ENCODE results near the gene PIM1. TPM values are rescaled to one million over a fixed set of nuclear protein-coding genes. Genes with fewer than 3 reads are reported as not detected.
A peak's percentile ranks its signal among the peaks of the same experiment; 100 is the strongest.

PIM1 gene
- total and polyA plus RNA-seq, 9 of the 15 experiments (the other 6 are each of a cell fraction or from before 2014, with no cell fraction given) = 19.0 to 789 (median 212) TPM

DNA sequence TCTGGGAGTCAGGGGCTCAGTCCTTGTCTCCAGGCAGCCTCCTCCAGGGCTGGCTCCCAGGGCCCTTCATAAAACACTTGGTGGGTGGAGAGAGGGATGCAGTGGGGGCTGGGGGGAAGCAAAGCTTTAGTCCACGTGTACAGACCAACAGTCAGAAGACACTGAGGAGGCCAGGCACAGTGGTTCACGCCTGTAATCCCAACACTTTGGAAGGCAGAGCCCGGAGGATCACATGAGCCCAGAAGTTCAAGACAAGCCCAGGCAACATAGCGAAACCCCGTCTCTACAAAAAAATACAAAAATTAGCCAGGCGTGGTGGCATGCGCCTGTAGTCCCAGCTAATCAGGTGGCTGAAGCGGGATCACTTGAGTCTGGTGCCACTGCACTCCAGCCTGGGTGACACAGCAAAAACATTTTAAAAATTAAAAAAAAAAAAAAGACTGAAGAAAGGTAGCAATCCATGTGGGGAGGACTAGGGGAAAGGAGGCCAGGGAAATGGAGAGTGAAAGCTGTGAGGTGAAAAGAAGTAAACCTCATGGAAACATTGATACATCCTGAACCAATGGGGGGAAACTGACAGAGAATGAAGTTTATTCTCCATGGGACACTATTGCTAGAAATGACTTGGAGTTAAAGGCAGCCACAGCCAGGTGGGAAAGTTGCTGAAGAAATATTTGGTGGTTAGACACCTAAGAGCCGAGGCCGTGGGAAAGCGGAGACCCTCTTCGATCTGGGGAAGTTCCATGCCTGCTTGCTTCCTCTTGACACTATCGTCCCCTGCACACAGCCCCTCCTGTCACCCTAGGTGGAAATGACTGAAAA lies 35.4 kb downstream of the PIM1 start (continued):
- TF ChIP-seq TEAD4 (IDR thresholded peaks at IDR 0.05; ENCODE audit: low read length) = no peak
- TF ChIP-seq TEAD4 (CRISPR knock-in tag; IDR thresholded peaks at IDR 0.05; ENCODE audit: borderline replicate concordance) = no peak
- no peak for TF ChIP-seq ZBTB8A (IDR thresholded peaks at IDR 0.05; ENCODE audit: partially characterized antibody)
- TF ChIP-seq YY1 (IDR thresholded peaks at IDR 0.05; ENCODE audit: borderline replicate concordance in 1 of 3, control insufficient read depth in 1 of 3, extremely low read depth in 1 of 3, insufficient read depth in 3 of 3, insufficient read length in 1 of 3, insufficient replicate concordance in 2 of 3, low read depth in 1 of 3, low read length in 2 of 3) = no peak
- peak; percentile 70; the same call in 1 of the 2 replicates for TF ChIP-seq ZNF583 (CRISPR knock-in tag; IDR thresholded peaks at IDR 0.05)
- TF ChIP-seq, protein P1, sequence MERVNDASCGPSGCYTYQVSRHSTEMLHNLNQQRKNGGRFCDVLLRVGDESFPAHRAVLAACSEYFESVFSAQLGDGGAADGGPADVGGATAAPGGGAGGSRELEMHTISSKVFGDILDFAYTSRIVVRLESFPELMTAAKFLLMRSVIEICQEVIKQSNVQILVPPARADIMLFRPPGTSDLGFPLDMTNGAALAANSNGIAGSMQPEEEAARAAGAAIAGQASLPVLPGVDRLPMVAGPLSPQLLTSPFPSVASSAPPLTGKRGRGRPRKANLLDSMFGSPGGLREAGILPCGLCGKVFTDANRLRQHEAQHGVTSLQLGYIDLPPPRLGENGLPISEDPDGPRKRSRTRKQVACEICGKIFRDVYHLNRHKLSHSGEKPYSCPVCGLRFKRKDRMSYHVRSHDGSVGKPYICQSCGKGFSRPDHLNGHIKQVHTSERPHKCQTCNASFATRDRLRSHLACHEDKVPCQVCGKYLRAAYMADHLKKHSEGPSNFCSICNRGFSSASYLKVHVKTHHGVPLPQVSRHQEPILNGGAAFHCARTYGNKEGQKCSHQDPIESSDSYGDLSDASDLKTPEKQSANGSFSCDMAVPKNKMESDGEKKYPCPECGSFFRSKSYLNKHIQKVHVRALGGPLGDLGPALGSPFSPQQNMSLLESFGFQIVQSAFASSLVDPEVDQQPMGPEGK (CRISPR knock-in tag; IDR thresholded peaks at IDR 0.05; ENCODE audit: borderline replicate concordance) = no peak
- no peak for TF ChIP-seq RBM17 (IDR thresholded peaks at IDR 0.05; ENCODE audit: borderline replicate concordance, low read depth, low read length)
- TF ChIP-seq ADNP (tag; IDR thresholded peaks at IDR 0.05) = no peak
- no peak for TF ChIP-seq BRCA1 (IDR thresholded peaks at IDR 0.05)
- no peak for TF ChIP-seq BRCA1 (CRISPR knock-in tag; IDR thresholded peaks at IDR 0.05)
- no peak for TF ChIP-seq MCM7 (IDR thresholded peaks at IDR 0.05)
- TF ChIP-seq, protein P2, sequence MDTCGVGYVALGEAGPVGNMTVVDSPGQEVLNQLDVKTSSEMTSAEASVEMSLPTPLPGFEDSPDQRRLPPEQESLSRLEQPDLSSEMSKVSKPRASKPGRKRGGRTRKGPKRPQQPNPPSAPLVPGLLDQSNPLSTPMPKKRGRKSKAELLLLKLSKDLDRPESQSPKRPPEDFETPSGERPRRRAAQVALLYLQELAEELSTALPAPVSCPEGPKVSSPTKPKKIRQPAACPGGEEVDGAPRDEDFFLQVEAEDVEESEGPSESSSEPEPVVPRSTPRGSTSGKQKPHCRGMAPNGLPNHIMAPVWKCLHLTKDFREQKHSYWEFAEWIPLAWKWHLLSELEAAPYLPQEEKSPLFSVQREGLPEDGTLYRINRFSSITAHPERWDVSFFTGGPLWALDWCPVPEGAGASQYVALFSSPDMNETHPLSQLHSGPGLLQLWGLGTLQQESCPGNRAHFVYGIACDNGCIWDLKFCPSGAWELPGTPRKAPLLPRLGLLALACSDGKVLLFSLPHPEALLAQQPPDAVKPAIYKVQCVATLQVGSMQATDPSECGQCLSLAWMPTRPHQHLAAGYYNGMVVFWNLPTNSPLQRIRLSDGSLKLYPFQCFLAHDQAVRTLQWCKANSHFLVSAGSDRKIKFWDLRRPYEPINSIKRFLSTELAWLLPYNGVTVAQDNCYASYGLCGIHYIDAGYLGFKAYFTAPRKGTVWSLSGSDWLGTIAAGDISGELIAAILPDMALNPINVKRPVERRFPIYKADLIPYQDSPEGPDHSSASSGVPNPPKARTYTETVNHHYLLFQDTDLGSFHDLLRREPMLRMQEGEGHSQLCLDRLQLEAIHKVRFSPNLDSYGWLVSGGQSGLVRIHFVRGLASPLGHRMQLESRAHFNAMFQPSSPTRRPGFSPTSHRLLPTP (IDR thresholded peaks at IDR 0.05; ENCODE audit: borderline replicate concordance, extremely low read depth, insufficient read length) = no peak
- 0 out of 2 replicates have a peak, but pooled peaks have one; percentile 27 for TF ChIP-seq ZBTB17 (CRISPR knock-in tag; IDR thresholded peaks at IDR 0.05)
- TF ChIP-seq, protein P3, sequence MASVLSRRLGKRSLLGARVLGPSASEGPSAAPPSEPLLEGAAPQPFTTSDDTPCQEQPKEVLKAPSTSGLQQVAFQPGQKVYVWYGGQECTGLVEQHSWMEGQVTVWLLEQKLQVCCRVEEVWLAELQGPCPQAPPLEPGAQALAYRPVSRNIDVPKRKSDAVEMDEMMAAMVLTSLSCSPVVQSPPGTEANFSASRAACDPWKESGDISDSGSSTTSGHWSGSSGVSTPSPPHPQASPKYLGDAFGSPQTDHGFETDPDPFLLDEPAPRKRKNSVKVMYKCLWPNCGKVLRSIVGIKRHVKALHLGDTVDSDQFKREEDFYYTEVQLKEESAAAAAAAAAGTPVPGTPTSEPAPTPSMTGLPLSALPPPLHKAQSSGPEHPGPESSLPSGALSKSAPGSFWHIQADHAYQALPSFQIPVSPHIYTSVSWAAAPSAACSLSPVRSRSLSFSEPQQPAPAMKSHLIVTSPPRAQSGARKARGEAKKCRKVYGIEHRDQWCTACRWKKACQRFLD (CRISPR knock-in tag; IDR thresholded peaks at IDR 0.05) = peak; percentile 59; the same call in 1 of the 2 replicates
- TF ChIP-seq, protein P4, sequence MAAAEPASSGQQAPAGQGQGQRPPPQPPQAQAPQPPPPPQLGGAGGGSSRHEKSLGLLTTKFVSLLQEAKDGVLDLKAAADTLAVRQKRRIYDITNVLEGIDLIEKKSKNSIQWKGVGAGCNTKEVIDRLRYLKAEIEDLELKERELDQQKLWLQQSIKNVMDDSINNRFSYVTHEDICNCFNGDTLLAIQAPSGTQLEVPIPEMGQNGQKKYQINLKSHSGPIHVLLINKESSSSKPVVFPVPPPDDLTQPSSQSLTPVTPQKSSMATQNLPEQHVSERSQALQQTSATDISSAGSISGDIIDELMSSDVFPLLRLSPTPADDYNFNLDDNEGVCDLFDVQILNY (CRISPR knock-in tag; IDR thresholded peaks at IDR 0.05) = no peak
- TF ChIP-seq, protein P5, sequence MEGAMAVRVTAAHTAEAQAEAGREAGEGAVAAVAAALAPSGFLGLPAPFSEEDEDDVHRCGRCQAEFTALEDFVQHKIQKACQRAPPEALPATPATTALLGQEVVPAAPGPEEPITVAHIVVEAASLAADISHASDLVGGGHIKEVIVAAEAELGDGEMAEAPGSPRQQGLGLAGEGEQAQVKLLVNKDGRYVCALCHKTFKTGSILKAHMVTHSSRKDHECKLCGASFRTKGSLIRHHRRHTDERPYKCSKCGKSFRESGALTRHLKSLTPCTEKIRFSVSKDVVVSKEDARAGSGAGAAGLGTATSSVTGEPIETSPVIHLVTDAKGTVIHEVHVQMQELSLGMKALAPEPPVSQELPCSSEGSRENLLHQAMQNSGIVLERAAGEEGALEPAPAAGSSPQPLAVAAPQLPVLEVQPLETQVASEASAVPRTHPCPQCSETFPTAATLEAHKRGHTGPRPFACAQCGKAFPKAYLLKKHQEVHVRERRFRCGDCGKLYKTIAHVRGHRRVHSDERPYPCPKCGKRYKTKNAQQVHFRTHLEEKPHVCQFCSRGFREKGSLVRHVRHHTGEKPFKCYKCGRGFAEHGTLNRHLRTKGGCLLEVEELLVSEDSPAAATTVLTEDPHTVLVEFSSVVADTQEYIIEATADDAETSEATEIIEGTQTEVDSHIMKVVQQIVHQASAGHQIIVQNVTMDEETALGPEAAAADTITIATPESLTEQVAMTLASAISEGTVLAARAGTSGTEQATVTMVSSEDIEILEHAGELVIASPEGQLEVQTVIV (CRISPR knock-in tag; IDR thresholded peaks at IDR 0.05; ENCODE audit: borderline replicate concordance) = no peak
